AG09309 (cell line): ENCODE data around the gene EXOC6B.

Experiments
- DNase-seq: peaks from one replicate; pipeline ENCODE4 v3.0.0-alpha.2; 2010; ENCODE audit warnings: low read depth
- H3K4me3 ChIP-seq: 2 replicates; pipeline ENCODE4 v1.5.1; 2011; ENCODE audit warnings: mild to moderate bottlenecking, low read depth, low read length, moderate library complexity; ENCODE audit not compliant: control insufficient read depth
- CTCF ChIP-seq: IDR thresholded peaks from 2 replicates; pipeline ENCODE4 v1.5.1; 2011; ENCODE audit warnings: mild to moderate bottlenecking, low read depth, low read length, inconsistent platforms; ENCODE audit not compliant: insufficient read depth, control insufficient read depth; ENCODE audit errors: missing control alignments

Gene EXOC6B

GRCh38 chr2:72674982-72675915 lies 150.6 kb downstream of the EXOC6B start:
- TF ChIP-seq CTCF, result no peak
- DNase-seq, result no peak
- no peak overlapping the region for H3K4me3 ChIP-seq

- TF ChIP-seq CTCF, result no peak
- no peak overlapping the region for H3K4me3 ChIP-seq
- DNase-seq, result no peak
Measured at GRCh38 chr2:72673279-72673678, 152.6 kb downstream of the EXOC6B start.

GRCh38 chr2:72669121-72669520 lies 156.7 kb downstream of the EXOC6B start:
- H3K4me3 ChIP-seq, result no peak overlapping the region
- no peak for TF ChIP-seq CTCF
- DNase-seq, result peak; percentile 66

GRCh38 chr2:72668647-72669046 lies 157.2 kb downstream of the EXOC6B start:
- H3K4me3 ChIP-seq, result no peak overlapping the region
- DNase-seq, result no peak
- TF ChIP-seq CTCF, result no peak

- TF ChIP-seq CTCF, result no peak
- DNase-seq, result no peak
Measured at GRCh38 chr2:72665448-72665847, 160.4 kb downstream of the EXOC6B start.

GRCh38 chr2:72661985-72662384 lies 163.8 kb downstream of the EXOC6B start:
- no peak overlapping the region for H3K4me3 ChIP-seq
- no peak for TF ChIP-seq CTCF
- no peak for DNase-seq

More at GRCh38 chr2:72665448-72665847, 160.4 kb downstream of the EXOC6B start:
- H3K4me3 ChIP-seq, result no peak overlapping the region
